Endothelial cell of umbilical vein (primary cell): Measurements from ENCODE around the gene CMTM7.

Source experiments
- CTCF ChIP-seq, 2 donors: IDR thresholded peaks; 1 replicate in 1 of 2; 2 replicates in 1 of 2; pipeline ENCODE4 v1.5.1; 2011; ENCODE audit warnings: low read length in 2 of 2, mild to moderate bottlenecking in 2 of 2, moderate library complexity in 2 of 2, control low read depth in 1 of 2, inconsistent platforms in 1 of 2, low read depth in 1 of 2; ENCODE audit not compliant: insufficient read depth in 1 of 2; ENCODE audit errors: extremely low read depth in 1 of 2
- EZH2 ChIP-seq: IDR thresholded peaks from 2 replicates; pipeline ENCODE4 v1.6.1; 2012; ENCODE audit warnings: borderline replicate concordance, low read depth, mild to moderate bottlenecking, moderate library complexity, low read length, inconsistent platforms; ENCODE audit not compliant: severe bottlenecking
- FOS ChIP-seq: IDR thresholded peaks from 2 replicates; pipeline ENCODE4 v1.6.1; 2011; ENCODE audit warnings: mild to moderate bottlenecking, low read length, moderate library complexity, borderline replicate concordance; ENCODE audit not compliant: insufficient read depth
- GATA2 ChIP-seq: IDR thresholded peaks from 2 replicates; pipeline ENCODE4 v1.7.0; 2011; ENCODE audit warnings: low read depth, mild to moderate bottlenecking, moderate library complexity, mixed read lengths, low read length; ENCODE audit not compliant: insufficient read length, insufficient read depth
- JUN ChIP-seq: IDR thresholded peaks from 2 replicates; pipeline ENCODE4 v1.6.1; 2011; ENCODE audit warnings: borderline replicate concordance, low read depth; ENCODE audit not compliant: insufficient read length, insufficient read depth
- MAX ChIP-seq: IDR thresholded peaks from 2 replicates; pipeline ENCODE4 v1.6.1; 2011; ENCODE audit not compliant: insufficient read depth, insufficient read length
- MYC ChIP-seq: IDR thresholded peaks from one replicate; pipeline ENCODE4 v1.6.1; 2011; ENCODE audit warnings: mild to moderate bottlenecking, low read depth, low read length
- POLR2A ChIP-seq: IDR thresholded peaks from 2 replicates; pipeline ENCODE4 v1.6.1; 2012; ENCODE audit warnings: low read depth, mild to moderate bottlenecking, control low read depth, low read length
- POLR2AphosphoS5 ChIP-seq: IDR thresholded peaks from 2 replicates; pipeline ENCODE4 v1.6.1; 2012; ENCODE audit warnings: low read depth, mild to moderate bottlenecking, control low read depth, low read length, moderate library complexity; ENCODE audit not compliant: insufficient read depth

- no peak for TF ChIP-seq MYC
- no peak for TF ChIP-seq CTCF (IDR thresholded peaks at IDR 0.05; ENCODE audit: extremely low read depth in 1 of 2, insufficient read depth in 1 of 2, low read depth in 1 of 2, low read length in 2 of 2)
- TF ChIP-seq POLR2A = no peak
- TF ChIP-seq MAX = no peak
- TF ChIP-seq POLR2AphosphoS5 = no peak
- TF ChIP-seq JUN = no peak
- no peak for TF ChIP-seq GATA2
- TF ChIP-seq EZH2 = no peak
- TF ChIP-seq FOS = no peak
Observed at GRCh38 chr3:32450426-32450825, 58.8 kb downstream of the CMTM7 start.
